Subcutaneous adipose tissue (tissue), 4 donors: ENCODE results near the gene CCL1. TPM values are rescaled to one million over a fixed set of nuclear protein-coding genes. Genes with fewer than 3 reads are reported as not detected.

Source experiments
- total RNA-seq, 4 donors: library from RNA; depleted of rRNA; stranded (reverse); fragments of >200 nt; gene quantifications; one replicate each; pipeline ENCODE4 v1.1.0, GENCODE V29; 2016
- TF ChIP-seq, protein P1 (sequence below): fragments of 450-650 bp; IDR thresholded peaks from one replicate; pipeline ENCODE4 v1.5.1; 2016; ENCODE audit warnings: low read depth, mild to moderate bottlenecking, control low read depth, antibody characterized with exemption, moderate library complexity

CCL1 gene
- total RNA-seq, 4 donors from 2014 or later, result not detected

DNA sequence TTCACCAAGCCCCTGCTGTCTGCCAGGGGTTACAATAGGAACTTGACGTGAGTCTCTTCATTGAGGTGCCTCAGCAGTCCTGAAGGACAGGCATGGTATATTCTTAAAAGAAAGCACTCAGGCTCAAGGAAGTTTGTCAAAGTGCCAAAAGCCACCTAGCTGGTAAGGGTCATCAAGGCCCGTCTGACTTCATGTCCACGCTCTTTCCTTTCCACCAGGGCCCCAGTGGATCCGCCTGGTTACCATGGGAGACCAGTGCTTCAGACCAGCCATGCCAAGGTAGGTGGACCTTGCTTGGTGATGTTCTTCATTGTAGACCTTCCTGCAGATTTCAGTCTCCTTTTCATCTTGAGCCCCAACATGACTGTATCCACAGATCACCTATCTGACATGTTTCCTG is 27.6 kb upstream of the CCL1 start:
- TF ChIP-seq, protein P1, sequence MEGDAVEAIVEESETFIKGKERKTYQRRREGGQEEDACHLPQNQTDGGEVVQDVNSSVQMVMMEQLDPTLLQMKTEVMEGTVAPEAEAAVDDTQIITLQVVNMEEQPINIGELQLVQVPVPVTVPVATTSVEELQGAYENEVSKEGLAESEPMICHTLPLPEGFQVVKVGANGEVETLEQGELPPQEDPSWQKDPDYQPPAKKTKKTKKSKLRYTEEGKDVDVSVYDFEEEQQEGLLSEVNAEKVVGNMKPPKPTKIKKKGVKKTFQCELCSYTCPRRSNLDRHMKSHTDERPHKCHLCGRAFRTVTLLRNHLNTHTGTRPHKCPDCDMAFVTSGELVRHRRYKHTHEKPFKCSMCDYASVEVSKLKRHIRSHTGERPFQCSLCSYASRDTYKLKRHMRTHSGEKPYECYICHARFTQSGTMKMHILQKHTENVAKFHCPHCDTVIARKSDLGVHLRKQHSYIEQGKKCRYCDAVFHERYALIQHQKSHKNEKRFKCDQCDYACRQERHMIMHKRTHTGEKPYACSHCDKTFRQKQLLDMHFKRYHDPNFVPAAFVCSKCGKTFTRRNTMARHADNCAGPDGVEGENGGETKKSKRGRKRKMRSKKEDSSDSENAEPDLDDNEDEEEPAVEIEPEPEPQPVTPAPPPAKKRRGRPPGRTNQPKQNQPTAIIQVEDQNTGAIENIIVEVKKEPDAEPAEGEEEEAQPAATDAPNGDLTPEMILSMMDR, result no peak

- TF ChIP-seq, protein P1, result no peak
Measured at GRCh38 chr17:34389126-34389750, 26.2 kb upstream of the CCL1 start.

GRCh38 chr17:34387566-34387965 is 24.5 kb upstream of the CCL1 start:
- TF ChIP-seq, protein P1, result no peak

DNA sequence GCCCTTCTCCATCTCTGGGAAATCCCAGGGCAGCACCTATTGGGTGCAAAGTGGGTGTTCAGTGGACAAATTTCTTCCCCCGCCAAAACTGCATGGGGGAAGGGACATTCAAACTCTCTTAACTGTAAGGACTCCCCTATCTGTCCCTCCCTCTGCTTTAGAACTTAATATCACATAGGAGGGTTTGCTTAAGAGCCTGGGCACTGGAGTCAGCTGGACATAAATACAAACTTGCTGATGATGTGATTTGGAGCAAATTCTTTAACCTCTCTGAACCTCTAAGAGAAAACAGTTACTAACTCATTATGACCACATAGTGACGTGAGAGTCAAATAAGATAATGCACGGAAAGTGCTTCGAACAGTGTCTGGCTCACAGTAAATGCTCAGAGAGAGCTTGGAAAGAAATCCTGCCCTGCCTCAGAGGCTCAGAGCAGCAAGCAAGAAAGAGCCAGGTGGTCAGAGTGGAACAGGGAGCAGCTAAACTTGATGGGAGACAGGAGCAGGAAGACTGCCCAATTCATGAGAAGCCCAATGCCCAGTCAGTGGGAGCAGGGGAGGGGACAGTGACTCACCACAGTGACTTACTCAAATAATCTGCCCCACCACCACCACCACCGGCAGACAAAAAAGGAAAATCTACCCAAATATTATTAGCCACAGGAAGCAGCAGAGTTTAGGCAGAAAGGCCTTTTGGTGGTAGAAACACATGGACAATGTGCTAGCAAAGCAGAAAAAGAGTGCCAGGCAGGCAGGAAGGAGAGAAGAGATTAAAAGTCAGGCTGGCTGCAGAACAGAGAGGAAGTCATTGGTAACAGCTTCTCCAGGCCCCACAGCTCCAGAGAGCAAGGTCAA is 23.9 kb upstream of the CCL1 start:
- TF ChIP-seq, protein P1, result no peak

- TF ChIP-seq, protein P1, result no peak
Measured at GRCh38 chr17:34386343-34386696, 23.3 kb upstream of the CCL1 start.

GRCh38 chr17:34384822-34385605 is 22.0 kb upstream of the CCL1 start:
- TF ChIP-seq, protein P1, result no peak

- TF ChIP-seq, protein P1, result no peak
Measured at GRCh38 chr17:34384271-34384670, 21.2 kb upstream of the CCL1 start.
